HL-60 (cell line): ENCODE measurements around the gene ACP6.

ENCODE experiments used
- DNase-seq, 2 experiments: peaks; one replicate each; pipeline ENCODE4 v3.0.0-alpha.2; 2010 to 2020; ENCODE audit warnings: low read depth in 1 of 2, low spot score in 1 of 2
- H3K27ac ChIP-seq: fragments of 250-450 bp; sonication (Bioruptor Pico); replicated peaks from 2 replicates; pipeline ENCODE4 v1.5.1; 2020; ENCODE audit warnings: mild to moderate bottlenecking, moderate library complexity
- H3K27me3 ChIP-seq: fragments of 250-450 bp; sonication (Bioruptor Pico); 2 replicates; pipeline ENCODE4 v1.5.1; 2021; ENCODE audit warnings: mild to moderate bottlenecking, moderate library complexity; ENCODE audit not compliant: insufficient read depth, poor library complexity, severe bottlenecking
- H3K4me3 ChIP-seq: replicated peaks from 2 replicates; pipeline ENCODE4 v1.5.1; 2011; ENCODE audit warnings: mild to moderate bottlenecking, control low read depth, low read length; ENCODE audit not compliant: insufficient read depth
- GABPA ChIP-seq: IDR thresholded peaks from 2 replicates; pipeline ENCODE4 v1.6.1; 2012; ENCODE audit warnings: low read depth
- POLR2AphosphoS5 ChIP-seq: IDR thresholded peaks from 2 replicates; pipeline ENCODE4 v1.6.1; 2012; ENCODE audit warnings: low read depth
- SPI1 ChIP-seq: IDR thresholded peaks from 2 replicates; pipeline ENCODE4 v1.6.1; 2012; ENCODE audit warnings: low read depth, mild to moderate bottlenecking, borderline replicate concordance
- TF ChIP-seq, protein P1 (sequence below): IDR thresholded peaks from 2 replicates; pipeline ENCODE4 v1.6.1; 2012; ENCODE audit warnings: low read depth; ENCODE audit not compliant: insufficient replicate concordance
- TF ChIP-seq, protein P2 (sequence below): IDR thresholded peaks from one replicate; pipeline ENCODE4 v1.5.1; 2011; ENCODE audit warnings: low read length, control low read depth, inconsistent platforms; ENCODE audit not compliant: insufficient read depth

ACP6 gene

DNA sequence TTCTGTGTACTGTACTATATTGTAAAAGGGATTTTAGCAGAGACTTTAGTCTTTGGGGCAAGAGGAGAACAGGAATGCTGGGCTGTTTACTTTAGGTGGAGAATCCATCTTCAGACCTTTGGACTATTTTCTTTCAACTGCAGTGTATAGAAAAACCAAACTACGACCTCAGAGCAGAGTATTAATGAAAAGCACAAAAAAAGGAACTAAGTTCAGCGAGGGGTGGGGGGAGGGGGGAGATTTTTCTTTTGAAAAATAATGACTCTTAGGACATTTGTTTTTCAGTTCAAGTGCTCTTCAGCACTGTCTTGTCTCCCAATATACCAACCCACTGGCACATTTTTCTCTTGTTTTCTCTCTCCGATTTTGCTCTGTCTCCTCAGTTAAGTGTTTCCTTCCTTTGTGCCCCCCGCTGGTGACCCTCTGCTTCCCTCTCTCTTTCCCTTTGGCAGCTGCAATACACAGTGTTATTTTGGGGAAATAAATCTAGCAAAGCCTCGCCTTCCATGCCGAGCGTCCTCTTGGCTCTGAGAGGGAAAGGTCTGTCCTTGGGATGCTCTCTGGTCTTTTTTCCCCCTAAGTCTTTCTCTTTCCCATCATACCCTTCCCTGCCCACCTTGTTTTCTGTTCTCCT lies 44.8 kb downstream of the ACP6 start:
- H3K4me3 ChIP-seq: no peak overlapping the region
- DNase-seq: no peak
- TF ChIP-seq, protein P1, sequence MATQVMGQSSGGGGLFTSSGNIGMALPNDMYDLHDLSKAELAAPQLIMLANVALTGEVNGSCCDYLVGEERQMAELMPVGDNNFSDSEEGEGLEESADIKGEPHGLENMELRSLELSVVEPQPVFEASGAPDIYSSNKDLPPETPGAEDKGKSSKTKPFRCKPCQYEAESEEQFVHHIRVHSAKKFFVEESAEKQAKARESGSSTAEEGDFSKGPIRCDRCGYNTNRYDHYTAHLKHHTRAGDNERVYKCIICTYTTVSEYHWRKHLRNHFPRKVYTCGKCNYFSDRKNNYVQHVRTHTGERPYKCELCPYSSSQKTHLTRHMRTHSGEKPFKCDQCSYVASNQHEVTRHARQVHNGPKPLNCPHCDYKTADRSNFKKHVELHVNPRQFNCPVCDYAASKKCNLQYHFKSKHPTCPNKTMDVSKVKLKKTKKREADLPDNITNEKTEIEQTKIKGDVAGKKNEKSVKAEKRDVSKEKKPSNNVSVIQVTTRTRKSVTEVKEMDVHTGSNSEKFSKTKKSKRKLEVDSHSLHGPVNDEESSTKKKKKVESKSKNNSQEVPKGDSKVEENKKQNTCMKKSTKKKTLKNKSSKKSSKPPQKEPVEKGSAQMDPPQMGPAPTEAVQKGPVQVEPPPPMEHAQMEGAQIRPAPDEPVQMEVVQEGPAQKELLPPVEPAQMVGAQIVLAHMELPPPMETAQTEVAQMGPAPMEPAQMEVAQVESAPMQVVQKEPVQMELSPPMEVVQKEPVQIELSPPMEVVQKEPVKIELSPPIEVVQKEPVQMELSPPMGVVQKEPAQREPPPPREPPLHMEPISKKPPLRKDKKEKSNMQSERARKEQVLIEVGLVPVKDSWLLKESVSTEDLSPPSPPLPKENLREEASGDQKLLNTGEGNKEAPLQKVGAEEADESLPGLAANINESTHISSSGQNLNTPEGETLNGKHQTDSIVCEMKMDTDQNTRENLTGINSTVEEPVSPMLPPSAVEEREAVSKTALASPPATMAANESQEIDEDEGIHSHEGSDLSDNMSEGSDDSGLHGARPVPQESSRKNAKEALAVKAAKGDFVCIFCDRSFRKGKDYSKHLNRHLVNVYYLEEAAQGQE: no peak
- no peak for TF ChIP-seq GABPA
- TF ChIP-seq, protein P2, sequence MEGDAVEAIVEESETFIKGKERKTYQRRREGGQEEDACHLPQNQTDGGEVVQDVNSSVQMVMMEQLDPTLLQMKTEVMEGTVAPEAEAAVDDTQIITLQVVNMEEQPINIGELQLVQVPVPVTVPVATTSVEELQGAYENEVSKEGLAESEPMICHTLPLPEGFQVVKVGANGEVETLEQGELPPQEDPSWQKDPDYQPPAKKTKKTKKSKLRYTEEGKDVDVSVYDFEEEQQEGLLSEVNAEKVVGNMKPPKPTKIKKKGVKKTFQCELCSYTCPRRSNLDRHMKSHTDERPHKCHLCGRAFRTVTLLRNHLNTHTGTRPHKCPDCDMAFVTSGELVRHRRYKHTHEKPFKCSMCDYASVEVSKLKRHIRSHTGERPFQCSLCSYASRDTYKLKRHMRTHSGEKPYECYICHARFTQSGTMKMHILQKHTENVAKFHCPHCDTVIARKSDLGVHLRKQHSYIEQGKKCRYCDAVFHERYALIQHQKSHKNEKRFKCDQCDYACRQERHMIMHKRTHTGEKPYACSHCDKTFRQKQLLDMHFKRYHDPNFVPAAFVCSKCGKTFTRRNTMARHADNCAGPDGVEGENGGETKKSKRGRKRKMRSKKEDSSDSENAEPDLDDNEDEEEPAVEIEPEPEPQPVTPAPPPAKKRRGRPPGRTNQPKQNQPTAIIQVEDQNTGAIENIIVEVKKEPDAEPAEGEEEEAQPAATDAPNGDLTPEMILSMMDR: no peak
- H3K27ac ChIP-seq: no peak overlapping the region
- H3K27me3 ChIP-seq: peaks cover 2% of the 10 kb centered on the region

DNA sequence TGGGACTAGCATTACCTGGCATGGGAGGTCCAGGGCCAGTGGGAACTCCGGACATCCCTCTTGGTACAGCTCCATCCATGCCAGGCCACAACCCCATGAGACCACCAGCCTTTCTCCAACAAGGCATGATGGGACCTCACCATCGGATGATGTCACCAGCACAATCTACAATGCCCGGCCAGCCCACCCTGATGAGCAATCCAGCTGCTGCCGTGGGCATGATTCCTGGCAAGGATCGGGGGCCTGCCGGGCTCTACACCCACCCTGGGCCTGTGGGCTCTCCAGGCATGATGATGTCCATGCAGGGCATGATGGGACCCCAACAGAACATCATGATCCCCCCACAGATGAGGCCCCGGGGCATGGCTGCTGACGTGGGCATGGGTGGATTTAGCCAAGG lies 45.8 kb downstream of the ACP6 start:
- DNase-seq: no peak
- H3K27me3 ChIP-seq: peaks cover 2% of the 10 kb centered on the region
- H3K4me3 ChIP-seq: no peak overlapping the region
- H3K27ac ChIP-seq: no peak overlapping the region
- TF ChIP-seq, protein P1: no peak
- TF ChIP-seq GABPA: no peak
- no peak for TF ChIP-seq SPI1
- TF ChIP-seq POLR2AphosphoS5: no peak
- TF ChIP-seq, protein P2: no peak

DNA sequence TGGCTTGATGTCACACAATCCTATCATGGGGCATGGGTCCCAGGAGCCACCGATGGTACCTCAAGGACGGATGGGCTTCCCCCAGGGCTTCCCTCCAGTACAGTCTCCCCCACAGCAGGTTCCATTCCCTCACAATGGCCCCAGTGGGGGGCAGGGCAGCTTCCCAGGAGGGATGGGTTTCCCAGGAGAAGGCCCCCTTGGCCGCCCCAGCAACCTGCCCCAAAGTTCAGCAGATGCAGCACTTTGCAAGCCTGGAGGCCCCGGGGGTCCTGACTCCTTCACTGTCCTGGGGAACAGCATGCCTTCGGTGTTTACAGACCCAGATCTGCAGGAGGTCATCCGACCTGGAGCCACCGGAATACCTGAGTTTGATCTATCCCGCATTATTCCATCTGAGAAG lies 46.3 kb downstream of the ACP6 start:
- Histone ChIP-seq H3K27ac (no peak overlapping the region), H3K27me3 (peaks cover 2% of the 10 kb centered on the region), H3K4me3 (no peak overlapping the region)
- no peak for DNase-seq
- TF ChIP-seq POLR2AphosphoS5: no peak
- TF ChIP-seq, protein P2: no peak
- TF ChIP-seq, protein P1: no peak
- no peak for TF ChIP-seq GABPA
- TF ChIP-seq SPI1: no peak
